Erythroblast (primary cell): ENCODE results near the gene ANTXR2.

Experiments used
- GATA1 ChIP-seq: IDR thresholded peaks from 2 replicates; pipeline ENCODE4 v1.6.1; 2011; ENCODE audit warnings: low read depth, mild to moderate bottlenecking, control low read depth, low read length, moderate library complexity
- POLR2A ChIP-seq: IDR thresholded peaks from 2 replicates; pipeline ENCODE4 v1.6.1; 2011; ENCODE audit warnings: mild to moderate bottlenecking, low read length

- TF ChIP-seq GATA1 (no peak), POLR2A (no peak)
These were observed 15.4 kb upstream of the ANTXR2 start for GRCh38 chr4:80088471-80088870.
